ENCODE results near the gene GRK3.

DNA sequence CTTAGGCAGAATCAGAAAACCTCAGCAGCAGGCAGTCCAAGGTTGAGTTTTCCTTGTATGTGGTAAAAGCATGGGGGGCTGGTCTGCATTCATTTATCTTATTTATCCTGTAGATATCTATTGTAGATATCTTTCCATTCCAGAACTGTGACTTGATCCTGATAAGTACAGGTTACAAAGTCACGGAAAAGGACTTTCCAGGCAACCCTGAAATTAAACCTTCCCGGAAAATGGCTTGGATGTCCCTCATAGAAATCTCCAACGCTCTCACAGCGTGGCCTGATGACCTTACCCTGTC is 128.7 kb downstream of the GRK3 start:
- TF ChIP-seq, protein P1, sequence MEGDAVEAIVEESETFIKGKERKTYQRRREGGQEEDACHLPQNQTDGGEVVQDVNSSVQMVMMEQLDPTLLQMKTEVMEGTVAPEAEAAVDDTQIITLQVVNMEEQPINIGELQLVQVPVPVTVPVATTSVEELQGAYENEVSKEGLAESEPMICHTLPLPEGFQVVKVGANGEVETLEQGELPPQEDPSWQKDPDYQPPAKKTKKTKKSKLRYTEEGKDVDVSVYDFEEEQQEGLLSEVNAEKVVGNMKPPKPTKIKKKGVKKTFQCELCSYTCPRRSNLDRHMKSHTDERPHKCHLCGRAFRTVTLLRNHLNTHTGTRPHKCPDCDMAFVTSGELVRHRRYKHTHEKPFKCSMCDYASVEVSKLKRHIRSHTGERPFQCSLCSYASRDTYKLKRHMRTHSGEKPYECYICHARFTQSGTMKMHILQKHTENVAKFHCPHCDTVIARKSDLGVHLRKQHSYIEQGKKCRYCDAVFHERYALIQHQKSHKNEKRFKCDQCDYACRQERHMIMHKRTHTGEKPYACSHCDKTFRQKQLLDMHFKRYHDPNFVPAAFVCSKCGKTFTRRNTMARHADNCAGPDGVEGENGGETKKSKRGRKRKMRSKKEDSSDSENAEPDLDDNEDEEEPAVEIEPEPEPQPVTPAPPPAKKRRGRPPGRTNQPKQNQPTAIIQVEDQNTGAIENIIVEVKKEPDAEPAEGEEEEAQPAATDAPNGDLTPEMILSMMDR (IDR thresholded peaks at IDR 0.05 in 4 of 5, conservative IDR thresholded peaks at IDR 0.05 in 1 of 5), result no peak
- no peak for TF ChIP-seq POLR2A (IDR thresholded peaks at IDR 0.05)

Measured in gastrocnemius medialis (tissue), 4 donors.